ENCODE data around the gene CNTNAP2. TPM values are rescaled to one million over a fixed set of nuclear protein-coding genes. Genes with fewer than 3 reads are reported as not detected.

The CNTNAP2 gene
- total and polyA plus RNA-seq, 2 donors from 2014 or later, result 0.06 to 0.13 TPM

DNA sequence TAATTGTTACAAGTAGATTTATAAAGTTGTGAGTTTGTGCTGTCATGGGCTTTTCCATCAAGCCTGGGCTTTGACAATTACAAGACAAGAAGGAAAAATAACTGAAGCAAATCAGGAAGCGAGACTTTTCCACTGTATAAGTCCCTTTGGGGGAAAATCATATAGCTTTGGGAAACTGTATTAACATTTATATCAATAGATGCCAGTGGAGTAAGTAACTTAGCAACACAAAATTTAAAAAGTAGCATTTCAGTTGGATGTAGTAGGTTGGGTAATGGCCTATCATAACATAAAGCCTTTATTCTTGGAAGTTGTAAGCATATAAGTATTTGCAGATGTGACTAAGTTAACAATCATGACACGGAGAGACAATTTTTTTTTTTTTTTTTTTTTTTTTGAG lies 931.1 kb downstream of the CNTNAP2 start:
- Histone ChIP-seq H3K36me3 (ENCODE audit: control insufficient read depth in 2 of 3, insufficient read depth in 3 of 3, low read length in 3 of 3) (no peaks in the 10 kb centered on the region), H3K27me3 (ENCODE audit: control insufficient read depth, insufficient read depth, low read length) (no peaks in the 10 kb centered on the region), H3K9ac (ENCODE audit: low read length in 3 of 3) (no peak overlapping the region), H3K4me1 (ENCODE audit: control insufficient read depth in 2 of 3, insufficient read depth in 2 of 3, low read depth in 1 of 3, low read length in 3 of 3) (no peaks in the 10 kb centered on the region), H3K27ac (ENCODE audit: low read depth in 2 of 2, low read length in 2 of 2) (no peak overlapping the region), H3K4me3 (ENCODE audit: low read length in 3 of 3) (no peak overlapping the region), H3K9me3 (ENCODE audit: control insufficient read depth in 2 of 3, insufficient read depth in 1 of 3, low read length in 3 of 3) (no peaks in the 10 kb centered on the region)
- no peak for FAIRE-seq
- TF ChIP-seq, protein P1, sequence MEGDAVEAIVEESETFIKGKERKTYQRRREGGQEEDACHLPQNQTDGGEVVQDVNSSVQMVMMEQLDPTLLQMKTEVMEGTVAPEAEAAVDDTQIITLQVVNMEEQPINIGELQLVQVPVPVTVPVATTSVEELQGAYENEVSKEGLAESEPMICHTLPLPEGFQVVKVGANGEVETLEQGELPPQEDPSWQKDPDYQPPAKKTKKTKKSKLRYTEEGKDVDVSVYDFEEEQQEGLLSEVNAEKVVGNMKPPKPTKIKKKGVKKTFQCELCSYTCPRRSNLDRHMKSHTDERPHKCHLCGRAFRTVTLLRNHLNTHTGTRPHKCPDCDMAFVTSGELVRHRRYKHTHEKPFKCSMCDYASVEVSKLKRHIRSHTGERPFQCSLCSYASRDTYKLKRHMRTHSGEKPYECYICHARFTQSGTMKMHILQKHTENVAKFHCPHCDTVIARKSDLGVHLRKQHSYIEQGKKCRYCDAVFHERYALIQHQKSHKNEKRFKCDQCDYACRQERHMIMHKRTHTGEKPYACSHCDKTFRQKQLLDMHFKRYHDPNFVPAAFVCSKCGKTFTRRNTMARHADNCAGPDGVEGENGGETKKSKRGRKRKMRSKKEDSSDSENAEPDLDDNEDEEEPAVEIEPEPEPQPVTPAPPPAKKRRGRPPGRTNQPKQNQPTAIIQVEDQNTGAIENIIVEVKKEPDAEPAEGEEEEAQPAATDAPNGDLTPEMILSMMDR (IDR thresholded peaks at IDR 0.05; ENCODE audit: borderline replicate concordance, extremely low read depth, insufficient read depth), result no peak
- no peak for DNase-seq
- intact Hi-C loops (cut with DNase I), result no loop called here

DNA sequence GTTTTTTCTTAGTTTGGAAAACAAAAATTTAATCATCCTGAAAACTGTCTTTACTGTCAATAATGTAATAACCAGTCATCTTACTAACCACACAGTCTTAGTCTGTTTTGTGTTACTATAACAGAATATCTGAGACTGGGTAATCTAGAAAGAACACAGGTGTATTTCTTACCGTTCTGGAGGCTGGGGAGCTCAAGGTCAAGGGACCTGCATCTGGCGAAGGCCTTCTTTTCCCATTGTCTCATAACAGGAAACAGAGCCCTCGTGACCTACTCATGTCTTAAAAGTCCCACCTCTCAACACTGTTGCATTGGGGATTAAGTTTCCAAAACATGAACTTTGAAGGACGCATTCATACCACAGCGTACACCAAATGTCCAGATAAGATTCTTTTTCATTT lies 932.3 kb downstream of the CNTNAP2 start:
- intact Hi-C loops (cut with DNase I), result no loop called here
- Histone ChIP-seq H3K36me3 (ENCODE audit: control insufficient read depth in 2 of 3, insufficient read depth in 3 of 3, low read length in 3 of 3) (no peaks in the 10 kb centered on the region), H3K9me3 (ENCODE audit: control insufficient read depth in 2 of 3, insufficient read depth in 1 of 3, low read length in 3 of 3) (no peaks in the 10 kb centered on the region), H3K9ac (ENCODE audit: low read length in 3 of 3) (no peak overlapping the region), H3K4me3 (ENCODE audit: low read length in 3 of 3) (no peak overlapping the region), H3K4me1 (ENCODE audit: control insufficient read depth in 2 of 3, insufficient read depth in 2 of 3, low read depth in 1 of 3, low read length in 3 of 3) (no peaks in the 10 kb centered on the region), H3K27ac (ENCODE audit: low read depth in 2 of 2, low read length in 2 of 2) (no peak overlapping the region), H3K27me3 (ENCODE audit: control insufficient read depth, insufficient read depth, low read length) (no peaks in the 10 kb centered on the region)
- no peak for DNase-seq
- no peak for FAIRE-seq
- TF ChIP-seq, protein P1 (IDR thresholded peaks at IDR 0.05; ENCODE audit: borderline replicate concordance, extremely low read depth, insufficient read depth), result no peak

DNA sequence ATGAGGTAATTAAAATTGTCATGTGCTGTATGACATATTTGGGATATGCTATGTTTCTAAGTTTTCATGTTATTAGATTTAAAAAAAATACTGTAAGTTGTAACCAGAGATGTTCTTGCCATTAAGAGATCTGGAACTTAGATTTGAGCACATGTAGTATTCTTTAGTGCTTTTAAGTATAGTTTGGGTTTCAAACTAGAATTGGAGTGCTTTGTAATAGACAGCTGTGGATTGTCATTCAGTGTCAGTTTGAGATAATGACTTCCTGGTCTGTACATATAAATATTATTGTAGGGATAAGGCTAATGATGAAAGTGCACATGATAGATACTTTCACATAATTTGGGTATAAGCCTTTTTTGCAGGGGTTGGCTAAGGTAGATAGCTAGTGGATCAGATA lies 936.2 kb downstream of the CNTNAP2 start:
- H3K27me3 ChIP-seq (ENCODE audit: control insufficient read depth, insufficient read depth, low read length), result no peaks in the 10 kb centered on the region
- H3K4me1 ChIP-seq (ENCODE audit: control insufficient read depth in 2 of 3, insufficient read depth in 2 of 3, low read depth in 1 of 3, low read length in 3 of 3), result no peaks in the 10 kb centered on the region
- no peak overlapping the region for H3K27ac ChIP-seq (ENCODE audit: low read depth in 2 of 2, low read length in 2 of 2)
- TF ChIP-seq, protein P1 (IDR thresholded peaks at IDR 0.05; ENCODE audit: borderline replicate concordance, extremely low read depth, insufficient read depth), result no peak
- no peak overlapping the region for H3K9ac ChIP-seq (ENCODE audit: low read length in 3 of 3)
- DNase-seq (no peak), FAIRE-seq (no peak)
- no peaks in the 10 kb centered on the region for H3K9me3 ChIP-seq (ENCODE audit: control insufficient read depth in 2 of 3, insufficient read depth in 1 of 3, low read length in 3 of 3)
- no peaks in the 10 kb centered on the region for H3K36me3 ChIP-seq (ENCODE audit: control insufficient read depth in 2 of 3, insufficient read depth in 3 of 3, low read length in 3 of 3)
- no peak overlapping the region for H3K4me3 ChIP-seq (ENCODE audit: low read length in 3 of 3)
- intact Hi-C loops (cut with DNase I), result no loop called here

DNA sequence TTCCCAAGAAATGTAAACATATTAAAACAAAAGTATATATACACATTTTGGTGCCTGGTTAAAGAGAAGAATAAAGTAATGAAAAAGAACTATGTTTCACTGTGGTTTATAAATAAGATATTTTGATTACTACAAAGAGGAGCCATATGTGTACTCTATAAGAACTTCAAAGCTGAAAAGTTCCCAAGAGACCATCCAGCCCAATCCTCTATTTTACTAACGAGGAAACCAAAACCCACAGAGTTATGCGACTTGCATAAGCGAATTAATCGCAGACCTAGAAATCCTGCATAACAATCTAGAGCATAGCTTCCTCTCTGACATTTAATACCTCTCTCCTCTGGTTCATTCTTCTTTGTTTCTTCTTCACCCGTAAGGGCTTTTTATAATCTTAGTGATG lies 937.1 kb downstream of the CNTNAP2 start:
- H3K27ac ChIP-seq (ENCODE audit: low read depth in 2 of 2, low read length in 2 of 2), result no peak overlapping the region
- no peak overlapping the region for H3K4me3 ChIP-seq (ENCODE audit: low read length in 3 of 3)
- intact Hi-C loops (cut with DNase I), result no loop called here
- H3K36me3 ChIP-seq (ENCODE audit: control insufficient read depth in 2 of 3, insufficient read depth in 3 of 3, low read length in 3 of 3), result no peaks in the 10 kb centered on the region
- FAIRE-seq (no peak), DNase-seq (no peak)
- H3K9ac ChIP-seq (ENCODE audit: low read length in 3 of 3), result no peak overlapping the region
- H3K9me3 ChIP-seq (ENCODE audit: control insufficient read depth in 2 of 3, insufficient read depth in 1 of 3, low read length in 3 of 3), result no peaks in the 10 kb centered on the region
- H3K27me3 ChIP-seq (ENCODE audit: control insufficient read depth, insufficient read depth, low read length), result no peaks in the 10 kb centered on the region
- H3K4me1 ChIP-seq (ENCODE audit: control insufficient read depth in 2 of 3, insufficient read depth in 2 of 3, low read depth in 1 of 3, low read length in 3 of 3), result no peaks in the 10 kb centered on the region
- TF ChIP-seq, protein P1 (IDR thresholded peaks at IDR 0.05; ENCODE audit: borderline replicate concordance, extremely low read depth, insufficient read depth), result no peak
